WI38 (cell line): ENCODE measurements around the gene PKNOX2.

Experiments used
- H3K4me3 ChIP-seq: 2 replicates; pipeline ENCODE4 v1.5.1; 2011; ENCODE audit warnings: low read depth, mild to moderate bottlenecking, control low read depth, low read length
- TF ChIP-seq, protein P1 (sequence below): IDR thresholded peaks from 2 replicates; pipeline ENCODE4 v1.5.1; 2012; ENCODE audit warnings: low read depth, mild to moderate bottlenecking, control low read depth, low read length

Gene PKNOX2

DNA sequence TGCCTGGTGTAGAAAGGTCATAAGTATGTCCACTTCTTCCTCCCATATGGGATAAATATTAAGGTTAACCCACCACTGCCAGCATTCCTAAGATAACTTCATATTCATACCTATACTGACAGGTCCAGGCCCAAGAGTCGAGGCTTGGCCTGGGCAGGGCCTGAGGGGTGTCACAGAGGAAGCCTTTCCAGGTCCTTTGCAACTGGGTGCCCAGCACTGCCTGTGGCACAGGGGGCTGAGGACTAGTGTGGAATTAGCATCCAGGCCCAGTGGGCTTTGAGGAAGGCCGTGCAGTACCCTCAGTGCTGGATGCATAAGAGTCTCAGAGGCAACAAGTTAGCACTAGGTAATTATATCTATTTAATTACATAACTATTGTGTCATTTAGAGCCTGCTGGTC is 65.4 kb downstream of the PKNOX2 start:
- H3K4me3 ChIP-seq: no peak overlapping the region
- TF ChIP-seq, protein P1, sequence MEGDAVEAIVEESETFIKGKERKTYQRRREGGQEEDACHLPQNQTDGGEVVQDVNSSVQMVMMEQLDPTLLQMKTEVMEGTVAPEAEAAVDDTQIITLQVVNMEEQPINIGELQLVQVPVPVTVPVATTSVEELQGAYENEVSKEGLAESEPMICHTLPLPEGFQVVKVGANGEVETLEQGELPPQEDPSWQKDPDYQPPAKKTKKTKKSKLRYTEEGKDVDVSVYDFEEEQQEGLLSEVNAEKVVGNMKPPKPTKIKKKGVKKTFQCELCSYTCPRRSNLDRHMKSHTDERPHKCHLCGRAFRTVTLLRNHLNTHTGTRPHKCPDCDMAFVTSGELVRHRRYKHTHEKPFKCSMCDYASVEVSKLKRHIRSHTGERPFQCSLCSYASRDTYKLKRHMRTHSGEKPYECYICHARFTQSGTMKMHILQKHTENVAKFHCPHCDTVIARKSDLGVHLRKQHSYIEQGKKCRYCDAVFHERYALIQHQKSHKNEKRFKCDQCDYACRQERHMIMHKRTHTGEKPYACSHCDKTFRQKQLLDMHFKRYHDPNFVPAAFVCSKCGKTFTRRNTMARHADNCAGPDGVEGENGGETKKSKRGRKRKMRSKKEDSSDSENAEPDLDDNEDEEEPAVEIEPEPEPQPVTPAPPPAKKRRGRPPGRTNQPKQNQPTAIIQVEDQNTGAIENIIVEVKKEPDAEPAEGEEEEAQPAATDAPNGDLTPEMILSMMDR: no peak

DNA sequence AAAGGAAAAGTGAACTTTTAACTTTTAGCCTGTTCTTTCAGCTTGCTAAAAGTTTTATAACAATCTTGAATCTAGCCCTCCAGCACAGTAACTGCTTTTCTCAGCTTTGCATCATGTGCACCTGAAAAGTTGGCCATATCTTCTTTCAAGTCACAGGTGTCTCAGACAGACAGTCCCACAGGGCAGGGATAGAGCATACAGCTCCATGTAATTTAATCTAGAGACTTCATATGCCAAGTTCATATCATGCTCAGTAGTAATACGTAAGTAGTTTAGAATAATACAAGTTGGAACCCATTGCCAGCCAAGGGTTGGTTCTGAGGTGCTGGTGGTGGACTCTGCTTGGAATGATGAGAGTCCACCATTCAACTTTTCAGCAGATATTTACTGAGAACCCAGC is 68.6 kb downstream of the PKNOX2 start:
- no peak overlapping the region for H3K4me3 ChIP-seq
- TF ChIP-seq, protein P1: no peak

DNA sequence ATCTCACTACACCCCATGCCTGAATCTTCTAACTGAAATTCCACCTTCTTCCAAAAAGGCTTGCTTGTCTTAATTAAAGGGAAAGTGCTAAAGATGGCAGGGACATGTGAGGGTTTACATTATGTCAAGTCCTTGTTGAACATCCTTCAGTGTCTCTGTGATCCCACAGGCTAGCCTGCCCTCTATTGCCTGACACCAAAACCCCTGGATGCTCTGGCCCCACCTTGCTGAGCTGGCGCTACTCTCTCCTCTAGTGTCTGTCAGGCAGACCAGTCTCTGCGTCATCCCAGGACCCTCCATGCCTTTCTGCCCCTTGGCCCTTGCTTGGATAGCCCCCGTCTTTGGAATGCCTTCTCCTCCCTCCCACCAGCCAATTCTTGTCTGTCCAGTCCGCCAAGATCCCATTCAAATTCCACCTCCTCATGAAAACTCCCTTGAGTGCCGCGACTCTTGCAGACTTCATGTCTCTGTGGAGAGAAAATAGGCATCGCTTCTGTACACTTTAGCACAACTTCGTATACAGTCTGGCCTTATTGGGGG is 69.3 kb downstream of the PKNOX2 start:
- TF ChIP-seq, protein P1: no peak
- no peak overlapping the region for H3K4me3 ChIP-seq

DNA sequence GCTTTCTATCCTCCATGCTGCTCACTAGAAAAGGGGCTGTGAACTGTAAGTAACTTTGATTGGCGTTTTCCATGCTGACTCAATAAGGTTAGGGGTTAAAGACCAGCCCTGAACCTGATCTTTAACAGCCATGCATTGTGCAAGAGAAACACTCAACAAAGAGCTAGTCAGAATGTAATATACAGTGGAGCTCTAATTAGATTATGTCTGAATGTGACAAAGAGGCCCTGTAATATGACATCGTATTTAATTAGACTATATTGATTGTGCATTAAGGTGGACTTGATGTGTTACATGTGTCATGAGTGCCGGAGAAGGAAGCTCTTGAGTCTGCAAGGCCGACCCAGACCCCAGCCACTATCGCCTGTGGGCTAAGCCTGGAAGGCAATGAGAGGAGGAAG is 70.5 kb downstream of the PKNOX2 start:
- TF ChIP-seq, protein P1: no peak

DNA sequence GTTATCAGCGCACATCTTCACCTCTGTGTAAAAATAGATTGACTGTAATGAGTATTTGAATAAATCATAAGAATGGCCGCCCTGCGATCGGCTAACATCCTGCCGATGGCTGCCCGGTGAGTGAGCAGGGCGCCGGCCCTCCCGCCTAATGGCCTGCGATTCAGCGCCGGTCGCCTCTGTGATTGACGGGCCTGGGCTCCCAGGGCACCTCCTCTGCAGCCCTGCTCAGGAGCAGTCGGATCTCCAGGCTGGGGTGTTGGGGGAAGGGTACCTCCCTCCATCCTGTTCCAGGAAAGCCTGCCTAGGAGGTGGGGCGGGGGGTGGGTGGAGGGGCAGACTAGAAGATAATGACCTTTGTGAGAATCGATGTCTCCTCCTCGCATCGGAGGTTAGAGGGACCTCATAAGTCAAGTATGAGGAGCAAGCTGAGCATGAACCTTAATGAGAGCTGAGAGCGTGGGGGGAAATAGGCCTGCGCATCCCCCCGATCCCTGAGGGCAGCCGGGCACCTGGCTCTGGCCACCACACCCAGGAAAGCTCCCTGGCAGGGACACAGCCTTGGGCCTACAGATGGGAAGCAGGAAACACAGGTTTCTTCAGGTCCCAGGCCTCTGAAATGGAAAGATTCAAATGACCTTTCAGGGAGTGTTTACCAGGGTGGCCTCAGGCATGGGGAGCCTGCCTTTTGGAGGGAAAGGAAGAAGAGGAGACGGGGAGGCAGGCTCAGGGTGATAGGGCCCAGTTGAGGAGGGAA is 71.7 kb downstream of the PKNOX2 start:
- H3K4me3 ChIP-seq: no peak overlapping the region
- TF ChIP-seq, protein P1: no peak

More for the DNA sequence above, 70.5 kb downstream of the PKNOX2 start:
- no peak overlapping the region for H3K4me3 ChIP-seq

DNA sequence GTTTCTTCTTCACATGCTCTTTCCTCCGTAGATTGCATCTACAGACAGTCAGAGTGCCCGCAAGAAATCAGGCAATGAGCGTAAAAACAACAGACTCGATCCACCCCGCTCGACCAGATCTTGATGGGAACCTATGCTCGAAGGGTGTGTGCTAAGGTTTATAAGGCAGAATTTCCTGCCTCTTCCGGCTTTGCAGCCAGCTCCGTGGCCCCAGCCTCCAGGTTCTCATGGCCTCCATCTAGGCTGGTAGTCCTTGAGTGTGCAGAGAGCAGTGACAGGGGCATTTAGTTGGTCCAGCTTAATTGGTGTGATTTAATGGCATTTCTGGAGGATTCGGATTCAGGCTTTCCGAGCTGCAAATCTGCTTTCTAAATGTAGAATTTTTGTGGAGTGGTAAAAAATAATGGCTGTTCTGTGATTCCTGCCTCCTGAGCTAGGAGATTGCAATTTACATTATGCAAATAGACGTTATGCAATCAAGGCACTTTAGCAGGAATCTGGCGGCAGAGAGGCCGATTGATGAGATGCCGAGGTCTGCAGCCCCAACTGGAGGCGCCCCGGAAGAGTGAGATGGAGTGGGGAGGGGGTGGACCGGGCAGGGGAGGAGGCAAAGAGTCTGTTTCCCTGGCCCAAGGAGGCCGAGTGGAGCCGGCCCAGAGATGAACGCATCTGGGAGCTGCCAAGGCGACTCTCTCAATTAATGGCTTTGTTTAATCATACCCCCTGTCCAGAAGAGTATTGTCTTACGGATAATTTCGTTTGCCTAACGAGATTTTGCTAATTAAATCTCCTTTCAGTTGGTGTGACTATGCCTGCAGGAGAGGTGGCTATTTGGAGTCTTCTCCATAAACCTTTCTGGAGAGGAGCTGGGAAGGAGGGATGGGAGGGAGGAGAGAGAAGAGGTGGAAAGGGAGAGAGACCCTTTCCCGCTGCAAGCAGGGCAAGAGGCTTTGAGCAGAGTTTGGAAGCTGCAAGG is 75.3 kb downstream of the PKNOX2 start:
- TF ChIP-seq, protein P1: no peak
- H3K4me3 ChIP-seq: no peak overlapping the region
